ENCODE results near the gene CUX1. TPM values are rescaled to one million over a fixed set of nuclear protein-coding genes. Genes with fewer than 3 reads are reported as not detected.

CUX1 gene
- total and polyA plus RNA-seq, 7 experiments from 2014 or later, result 10.1 to 81.6 (median 42.5) TPM

DNA sequence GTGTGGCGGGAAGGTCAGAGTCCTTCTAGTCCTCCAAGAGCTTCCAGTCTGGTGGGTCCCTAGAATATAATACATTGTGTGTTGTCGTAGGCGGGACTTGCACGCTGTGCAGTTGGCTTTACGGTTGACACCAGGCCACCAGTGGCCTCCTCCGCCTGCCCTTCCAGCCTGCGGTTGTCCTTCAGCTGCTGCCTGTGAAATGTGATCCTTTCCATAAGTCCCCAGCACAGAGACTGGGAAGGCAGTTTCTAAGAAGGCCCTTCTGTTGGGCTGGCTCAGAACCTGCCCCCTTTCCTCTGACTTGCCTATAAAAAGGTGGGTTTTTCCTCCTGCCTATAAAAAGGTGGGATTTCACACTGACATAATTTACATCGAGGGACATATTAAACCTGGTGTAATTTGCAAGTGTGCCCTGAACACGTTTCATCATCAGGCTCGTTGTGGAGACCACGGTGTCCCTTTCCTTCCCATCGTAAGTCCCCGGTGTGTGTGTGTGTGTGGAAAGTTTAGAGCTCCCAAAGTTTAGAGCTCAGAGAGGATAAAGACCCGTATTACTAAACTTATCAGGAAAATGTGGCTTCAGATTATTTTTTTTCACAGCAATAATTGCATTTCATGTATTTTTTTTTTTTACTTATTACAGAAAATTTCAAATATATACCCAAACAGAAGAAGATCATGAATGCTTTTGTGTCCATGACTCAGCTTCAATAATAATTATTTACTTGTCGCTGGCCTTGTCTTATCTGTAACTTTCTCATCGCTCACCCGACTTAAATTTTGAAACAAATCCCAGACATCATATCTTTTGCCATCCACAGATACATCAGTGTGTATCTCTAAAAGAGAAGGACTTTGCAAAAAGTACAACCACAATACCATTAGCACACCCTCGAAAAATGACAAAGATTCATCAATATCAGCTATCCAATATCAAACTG is 45.1 kb downstream of the CUX1 start:
- ATAC-seq, result no peak
- Mint-ChIP-seq H3K36me3 (peaks cover 0 to 10% (median 7%) of the 10 kb centered on the region in 5 donors), H3K4me3 (no peak overlapping the region), H3K27me3 (peaks cover 0 to 3% (median 0%) of the 10 kb centered on the region in 5 donors), H3K27ac (peak overlapping the region in 1 of 9 donors; percentile 69), H3K4me1 (peaks cover 13 to 41% (median 31%) of the 10 kb centered on the region in 7 donors), H3K9me3 (no peaks in the 10 kb centered on the region)
- no peak for DNase-seq
- ChIA-PET CTCF (interaction anchor here (0.7 kb wide), 1 partner anchor 20 kb away, joined by 6 read pairs; no protein-coding TSS in a partner anchor), POLR2A (no interaction called here)
- no peak overlapping the region for H3K27ac ChIP-seq (ENCODE audit: low read depth, low read length)
- no peaks in the 10 kb centered on the region for H3K9me3 ChIP-seq (ENCODE audit: control insufficient read depth in 2 of 3, low read length in 3 of 3)
- H3K36me3 ChIP-seq (ENCODE audit: control insufficient read depth in 2 of 3, insufficient read depth in 3 of 3, low read length in 3 of 3), result no peaks in the 10 kb centered on the region
- no peaks in the 10 kb centered on the region for H3K4me1 ChIP-seq (ENCODE audit: control insufficient read depth in 2 of 2, insufficient read depth in 2 of 2, low read length in 2 of 2)
- no peaks in the 10 kb centered on the region for H3K27me3 ChIP-seq (ENCODE audit: control insufficient read depth in 2 of 2, insufficient read depth in 2 of 2, low read length in 2 of 2)
- no peak overlapping the region for H3K4me3 ChIP-seq (ENCODE audit: low read length)
- intact Hi-C loops (cut with micrococcal nuclease), result no loop called here

DNA sequence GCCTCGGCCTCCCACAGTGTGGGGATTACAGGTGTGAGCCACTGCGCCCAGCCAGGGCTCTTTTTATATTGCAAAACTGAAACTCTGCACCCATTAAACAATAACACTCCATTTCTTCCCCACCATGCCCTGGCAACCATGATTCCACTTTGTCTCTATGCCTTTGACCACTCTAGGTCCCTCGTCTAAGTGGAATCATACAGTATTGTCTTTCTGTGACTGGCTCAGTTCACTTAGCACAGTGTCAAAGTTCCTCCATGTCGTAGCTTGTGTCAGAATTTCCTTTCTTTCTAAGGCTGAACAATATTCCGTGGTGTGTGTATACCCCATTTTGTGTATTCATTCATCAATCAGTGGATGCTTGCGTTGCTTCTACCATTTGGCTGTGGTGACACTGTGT is 46.2 kb downstream of the CUX1 start:
- H3K36me3 Mint-ChIP-seq, result peaks cover 0 to 10% (median 7%) of the 10 kb centered on the region in 5 donors
- Histone ChIP-seq H3K9me3 (ENCODE audit: control insufficient read depth in 2 of 3, low read length in 3 of 3) (no peaks in the 10 kb centered on the region), H3K4me1 (ENCODE audit: control insufficient read depth in 2 of 2, insufficient read depth in 2 of 2, low read length in 2 of 2) (no peaks in the 10 kb centered on the region), H3K4me3 (ENCODE audit: low read length) (no peak overlapping the region), H3K36me3 (ENCODE audit: control insufficient read depth in 2 of 3, insufficient read depth in 3 of 3, low read length in 3 of 3) (no peaks in the 10 kb centered on the region), H3K27ac (ENCODE audit: low read depth, low read length) (no peak overlapping the region), H3K27me3 (ENCODE audit: control insufficient read depth in 2 of 2, insufficient read depth in 2 of 2, low read length in 2 of 2) (no peaks in the 10 kb centered on the region)
- POLR2A ChIA-PET, result interaction anchor here (1.3 kb wide), 1 partner anchor 15 kb away, joined by 4 read pairs; no protein-coding TSS in a partner anchor
- H3K27ac Mint-ChIP-seq, result no peak overlapping the region
- intact Hi-C loops (cut with micrococcal nuclease), result no loop called here
- H3K9me3 Mint-ChIP-seq, result no peaks in the 10 kb centered on the region
- CTCF ChIA-PET, result no interaction called here
- ATAC-seq, result no peak
- no peak for DNase-seq
- peaks cover 0 to 3% (median 0%) of the 10 kb centered on the region in 5 donors for H3K27me3 Mint-ChIP-seq
- peaks cover 7 to 40% (median 31%) of the 10 kb centered on the region in 7 donors for H3K4me1 Mint-ChIP-seq
- no peak overlapping the region for H3K4me3 Mint-ChIP-seq

DNA sequence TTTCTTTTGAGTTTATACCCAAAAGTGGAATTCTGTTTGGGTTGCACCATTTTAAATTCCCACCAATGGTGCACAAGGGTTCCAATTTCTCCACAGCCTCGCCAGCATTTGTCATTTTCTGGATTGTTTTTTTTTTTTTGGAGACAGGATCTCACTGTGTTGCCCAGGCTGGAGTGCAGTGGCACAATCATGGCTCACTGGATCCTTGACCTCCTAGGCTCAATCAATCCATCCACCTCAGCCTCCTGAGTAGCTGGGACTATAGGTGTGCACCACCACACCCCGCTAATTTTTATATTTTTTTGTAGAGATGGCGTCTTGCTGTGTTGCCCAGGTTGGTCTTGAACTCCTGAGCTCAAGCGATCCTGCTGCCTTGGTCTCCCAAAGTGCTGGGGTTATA is 46.6 kb downstream of the CUX1 start:
- peaks cover 7 to 43% (median 34%) of the 10 kb centered on the region in 7 donors for H3K4me1 Mint-ChIP-seq
- Histone ChIP-seq H3K36me3 (ENCODE audit: control insufficient read depth in 2 of 3, insufficient read depth in 3 of 3, low read length in 3 of 3) (no peaks in the 10 kb centered on the region), H3K9me3 (ENCODE audit: control insufficient read depth in 2 of 3, low read length in 3 of 3) (no peaks in the 10 kb centered on the region), H3K4me1 (ENCODE audit: control insufficient read depth in 2 of 2, insufficient read depth in 2 of 2, low read length in 2 of 2) (no peaks in the 10 kb centered on the region), H3K27ac (ENCODE audit: low read depth, low read length) (no peak overlapping the region), H3K4me3 (ENCODE audit: low read length) (no peak overlapping the region), H3K27me3 (ENCODE audit: control insufficient read depth in 2 of 2, insufficient read depth in 2 of 2, low read length in 2 of 2) (no peaks in the 10 kb centered on the region)
- peaks cover 0 to 10% (median 7%) of the 10 kb centered on the region in 5 donors for H3K36me3 Mint-ChIP-seq
- intact Hi-C loops (cut with micrococcal nuclease), result no loop called here
- H3K27ac Mint-ChIP-seq, result no peak overlapping the region
- no peak for DNase-seq
- CTCF ChIA-PET, result no interaction called here
- POLR2A ChIA-PET, result interaction anchor here (0.6 to 1.3 kb wide), 2 partner anchors 15 to 40 kb away, joined by 3 to 4 read pairs; no protein-coding TSS in a partner anchor
- H3K27me3 Mint-ChIP-seq, result peaks cover 0 to 3% (median 0%) of the 10 kb centered on the region in 5 donors
- H3K4me3 Mint-ChIP-seq, result no peak overlapping the region
- H3K9me3 Mint-ChIP-seq, result no peaks in the 10 kb centered on the region
- ATAC-seq, result no peak

DNA sequence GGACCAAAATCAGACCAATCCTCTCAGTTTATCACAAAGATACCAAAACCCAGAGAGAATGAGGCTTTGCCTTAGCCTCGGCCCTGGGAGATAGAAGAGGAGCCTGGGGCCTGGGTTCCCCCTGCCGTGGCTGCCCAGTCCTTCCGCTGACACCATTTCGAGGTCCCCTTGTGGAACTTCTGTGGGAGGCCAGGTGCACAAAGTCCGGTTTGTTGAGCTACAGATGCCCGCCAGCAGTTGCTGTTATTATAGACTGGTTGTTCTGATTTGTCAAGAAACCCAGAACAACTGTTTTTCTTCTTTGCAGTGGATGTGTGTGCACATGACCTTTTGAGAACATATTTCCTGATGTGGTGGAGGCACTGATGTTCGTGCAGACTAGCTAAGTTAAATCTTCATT is 47.6 kb downstream of the CUX1 start:
- no peak for ATAC-seq
- intact Hi-C loops (cut with micrococcal nuclease), result no loop called here
- no peak overlapping the region for H3K27ac Mint-ChIP-seq

DNA sequence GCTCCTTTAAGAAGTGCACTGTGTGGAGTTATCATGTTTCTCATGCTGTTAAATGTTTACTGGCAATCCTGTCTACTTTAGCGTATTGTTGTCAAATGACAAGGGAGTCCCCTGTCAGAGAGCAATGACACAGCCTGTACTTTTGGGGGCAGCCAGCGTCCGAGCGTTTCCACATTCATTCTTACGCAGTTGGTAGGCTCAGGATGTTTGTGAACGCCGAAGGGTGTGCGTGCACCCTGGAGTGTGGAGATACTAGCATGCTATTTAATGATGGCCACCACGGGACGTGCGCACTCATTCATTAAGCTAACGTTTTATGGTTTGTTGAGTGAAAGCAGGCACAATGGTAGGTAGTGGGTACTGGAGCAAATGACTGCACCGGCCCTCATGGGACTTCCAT is 48.0 kb downstream of the CUX1 start:
- Mint-ChIP-seq H3K27ac (no peak overlapping the region), H3K4me1 (peaks cover 8 to 41% (median 40%) of the 10 kb centered on the region in 7 donors), H3K27me3 (no peaks in the 10 kb centered on the region), H3K9me3 (no peaks in the 10 kb centered on the region), H3K36me3 (peaks cover 0 to 10% (median 7%) of the 10 kb centered on the region in 5 donors), H3K4me3 (no peak overlapping the region)
- Histone ChIP-seq H3K27ac (ENCODE audit: low read depth, low read length) (no peak overlapping the region), H3K9me3 (ENCODE audit: control insufficient read depth in 2 of 3, low read length in 3 of 3) (no peaks in the 10 kb centered on the region), H3K27me3 (ENCODE audit: control insufficient read depth in 2 of 2, insufficient read depth in 2 of 2, low read length in 2 of 2) (no peaks in the 10 kb centered on the region), H3K4me3 (ENCODE audit: low read length) (no peak overlapping the region), H3K4me1 (ENCODE audit: control insufficient read depth in 2 of 2, insufficient read depth in 2 of 2, low read length in 2 of 2) (no peaks in the 10 kb centered on the region), H3K36me3 (ENCODE audit: control insufficient read depth in 2 of 3, insufficient read depth in 3 of 3, low read length in 3 of 3) (no peaks in the 10 kb centered on the region)
- ChIA-PET CTCF (no interaction called here), POLR2A (no interaction called here)
- DNase-seq (no peak), ATAC-seq (no peak)
- intact Hi-C loops (cut with micrococcal nuclease), result no loop called here

More for the DNA sequence above, 47.6 kb downstream of the CUX1 start:
- Histone ChIP-seq H3K36me3 (ENCODE audit: control insufficient read depth in 2 of 3, insufficient read depth in 3 of 3, low read length in 3 of 3) (no peaks in the 10 kb centered on the region), H3K4me1 (ENCODE audit: control insufficient read depth in 2 of 2, insufficient read depth in 2 of 2, low read length in 2 of 2) (no peaks in the 10 kb centered on the region), H3K9me3 (ENCODE audit: control insufficient read depth in 2 of 3, low read length in 3 of 3) (no peaks in the 10 kb centered on the region), H3K27ac (ENCODE audit: low read depth, low read length) (no peak overlapping the region), H3K27me3 (ENCODE audit: control insufficient read depth in 2 of 2, insufficient read depth in 2 of 2, low read length in 2 of 2) (no peaks in the 10 kb centered on the region), H3K4me3 (ENCODE audit: low read length) (no peak overlapping the region)
- POLR2A ChIA-PET, result no interaction called here
- no peaks in the 10 kb centered on the region for H3K27me3 Mint-ChIP-seq
- no peaks in the 10 kb centered on the region for H3K9me3 Mint-ChIP-seq
- DNase-seq, result no peak
- H3K4me3 Mint-ChIP-seq, result no peak overlapping the region
- peaks cover 5 to 41% (median 35%) of the 10 kb centered on the region in 7 donors for H3K4me1 Mint-ChIP-seq
- CTCF ChIA-PET, result interaction anchor here (0.6 kb wide), 1 partner anchor 392 kb away, joined by 3 read pairs; no protein-coding TSS in a partner anchor
- peaks cover 0 to 10% (median 7%) of the 10 kb centered on the region in 5 donors for H3K36me3 Mint-ChIP-seq

DNA sequence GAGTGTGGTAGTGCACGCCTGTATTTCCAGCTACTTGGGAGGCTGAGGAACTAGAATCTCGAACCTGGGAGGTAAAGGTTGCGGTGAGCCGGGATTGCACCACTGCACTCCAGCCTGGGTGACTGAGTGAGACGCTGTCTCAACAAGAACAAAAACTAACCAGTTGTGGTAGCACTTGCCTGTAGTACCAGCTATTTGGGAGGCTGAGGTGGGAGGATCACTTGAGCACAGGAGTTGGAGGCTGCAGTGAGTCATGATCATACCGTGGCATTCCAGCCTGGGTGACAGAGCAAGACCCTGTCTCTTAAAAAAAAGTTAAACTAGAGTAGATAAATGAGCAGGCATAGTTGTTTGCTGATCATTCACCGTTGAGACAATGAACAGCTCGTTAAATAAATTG is 48.9 kb downstream of the CUX1 start:
- H3K4me1 ChIP-seq (ENCODE audit: control insufficient read depth in 2 of 2, insufficient read depth in 2 of 2, low read length in 2 of 2), result no peaks in the 10 kb centered on the region
- H3K27ac ChIP-seq (ENCODE audit: low read depth, low read length), result no peak overlapping the region
- Mint-ChIP-seq H3K27me3 (no peaks in the 10 kb centered on the region), H3K4me3 (no peak overlapping the region), H3K27ac (no peak overlapping the region), H3K36me3 (peaks cover 0 to 10% (median 4%) of the 10 kb centered on the region in 5 donors), H3K4me1 (peaks cover 8 to 43% (median 38%) of the 10 kb centered on the region in 7 donors), H3K9me3 (no peaks in the 10 kb centered on the region)
- no peaks in the 10 kb centered on the region for H3K36me3 ChIP-seq (ENCODE audit: control insufficient read depth in 2 of 3, insufficient read depth in 3 of 3, low read length in 3 of 3)
- CTCF ChIA-PET, result no interaction called here
- no peaks in the 10 kb centered on the region for H3K9me3 ChIP-seq (ENCODE audit: control insufficient read depth in 2 of 3, low read length in 3 of 3)
- no peak overlapping the region for H3K4me3 ChIP-seq (ENCODE audit: low read length)
- ATAC-seq, result no peak
- DNase-seq, result no peak
- H3K27me3 ChIP-seq (ENCODE audit: control insufficient read depth in 2 of 2, insufficient read depth in 2 of 2, low read length in 2 of 2), result no peaks in the 10 kb centered on the region
- intact Hi-C loops (cut with micrococcal nuclease), result no loop called here
- POLR2A ChIA-PET, result no interaction called here
